NCI-H128 (cell line): ENCODE results near the gene N4BP2L2.

ENCODE experiments used
- DNase-seq: peaks from one replicate; lab custom pipeline; 2025; ENCODE audit not compliant: unreplicated experiment; lab: John Stamatoyannopoulos, UW

The N4BP2L2 gene

DNA sequence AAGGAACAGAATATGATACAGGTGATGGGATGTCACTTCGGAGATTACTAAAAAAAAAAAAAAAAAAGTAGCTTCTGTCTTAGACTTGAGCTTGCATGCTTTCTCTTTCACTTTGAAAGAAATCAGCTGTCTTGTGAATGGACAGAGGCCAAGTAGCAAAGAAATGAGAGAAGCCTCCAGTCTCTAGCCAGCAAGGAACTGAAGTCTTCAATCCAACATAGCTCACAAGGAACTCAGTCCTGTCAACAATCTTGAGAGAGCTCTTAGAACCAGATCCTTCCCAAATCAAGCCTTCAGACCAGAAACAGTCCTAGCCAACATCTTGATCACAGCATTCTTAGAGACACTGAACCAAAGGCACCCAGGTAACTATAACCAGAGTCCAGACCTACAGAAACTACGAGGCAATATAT lies 7.7 kb downstream of the N4BP2L2 start:
- DNase-seq = no peak

DNA sequence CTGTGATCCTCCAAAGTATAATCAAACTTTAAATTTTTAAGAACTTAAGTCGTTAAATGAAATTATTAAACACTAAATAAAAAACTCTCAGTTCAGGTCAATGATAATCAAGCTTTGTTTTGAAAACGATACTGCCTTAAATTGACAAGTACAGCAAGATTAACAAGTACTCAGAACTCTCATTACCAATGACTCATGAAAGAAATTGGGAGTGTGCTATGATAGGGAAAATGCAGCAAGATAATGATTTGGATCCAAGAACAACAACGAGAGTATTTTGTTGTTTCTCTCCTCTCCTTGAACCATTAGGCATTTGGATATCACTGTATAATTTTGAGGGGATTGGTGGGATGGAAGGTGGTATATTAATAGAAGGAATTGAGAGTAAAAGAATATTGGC lies 10.2 kb downstream of the N4BP2L2 start:
- no peak for DNase-seq

DNA sequence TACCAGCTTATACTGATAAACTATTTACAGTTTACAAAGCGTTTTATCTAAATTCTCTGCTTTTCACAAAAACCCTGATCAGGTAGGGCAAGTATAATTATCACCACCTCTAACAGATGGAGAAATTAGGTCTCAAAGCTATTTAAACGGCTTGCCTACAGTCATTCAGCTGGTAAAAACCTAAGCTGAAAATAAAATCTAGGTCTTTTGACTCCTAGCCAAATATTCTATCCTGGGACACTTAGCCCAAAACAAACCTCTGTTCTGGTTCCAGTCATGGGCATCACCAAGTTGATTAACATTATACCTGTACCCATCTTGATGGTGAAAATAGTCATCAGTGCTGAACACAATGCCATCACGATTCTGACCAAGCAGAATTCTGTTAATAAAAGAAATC lies 11.4 kb downstream of the N4BP2L2 start:
- no peak for DNase-seq

DNA sequence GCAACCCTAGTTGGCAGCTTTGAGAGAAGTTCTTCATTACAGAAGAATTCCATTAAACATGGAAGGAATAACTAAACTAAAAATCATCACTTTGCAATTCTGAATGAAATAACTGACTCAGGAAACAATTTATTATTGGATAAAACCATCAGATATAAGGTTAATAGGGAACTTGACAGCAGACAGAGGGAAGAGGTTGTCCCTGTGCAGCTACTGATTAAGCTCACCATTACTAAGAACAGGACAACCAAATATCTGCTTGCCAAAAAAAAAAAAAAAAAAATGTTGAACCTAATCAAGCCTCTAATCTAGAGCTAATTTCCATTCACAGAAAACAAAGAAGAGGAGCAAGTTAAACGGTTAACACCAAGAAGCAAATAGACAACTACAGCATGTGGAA lies 12.8 kb downstream of the N4BP2L2 start:
- DNase-seq = no peak

DNA sequence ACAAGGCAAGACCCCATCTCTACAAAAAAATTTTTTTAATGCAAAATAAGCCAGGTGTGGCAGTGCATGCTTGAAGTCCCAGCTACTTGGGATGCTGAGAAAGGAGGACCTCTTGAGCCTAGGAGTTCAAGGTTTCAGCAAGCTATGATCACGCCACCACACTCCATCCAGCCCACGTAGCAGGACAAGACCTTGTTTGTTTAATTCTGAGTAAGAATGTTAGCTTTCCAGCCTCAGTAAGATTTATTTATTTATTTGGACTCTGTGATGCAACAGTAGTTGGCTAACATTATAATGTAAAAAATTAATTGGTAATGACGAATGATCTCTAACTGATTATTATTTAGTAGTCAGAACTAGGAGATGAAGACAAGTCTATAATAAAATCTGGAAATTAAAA lies 23.3 kb downstream of the N4BP2L2 start:
- DNase-seq = no peak

DNA sequence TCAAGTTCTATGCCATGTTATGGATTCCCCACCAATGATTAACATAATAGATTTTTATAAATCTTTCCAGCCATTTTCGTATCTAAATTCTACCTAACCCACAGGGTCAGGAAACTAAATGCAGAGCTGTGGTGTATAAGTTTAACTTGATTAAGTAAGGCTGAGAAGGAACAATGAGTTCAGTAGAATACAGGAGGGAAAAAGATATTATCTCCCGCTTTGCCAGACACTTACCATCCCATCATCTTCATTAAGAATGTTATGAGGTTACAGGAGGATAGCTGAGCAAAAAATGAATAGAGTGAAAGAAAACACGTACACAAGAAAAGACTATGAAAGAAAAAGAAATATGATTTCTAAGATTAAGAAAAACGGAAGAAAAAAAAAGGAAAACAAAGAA lies 27.1 kb downstream of the N4BP2L2 start:
- DNase-seq = no peak

DNA sequence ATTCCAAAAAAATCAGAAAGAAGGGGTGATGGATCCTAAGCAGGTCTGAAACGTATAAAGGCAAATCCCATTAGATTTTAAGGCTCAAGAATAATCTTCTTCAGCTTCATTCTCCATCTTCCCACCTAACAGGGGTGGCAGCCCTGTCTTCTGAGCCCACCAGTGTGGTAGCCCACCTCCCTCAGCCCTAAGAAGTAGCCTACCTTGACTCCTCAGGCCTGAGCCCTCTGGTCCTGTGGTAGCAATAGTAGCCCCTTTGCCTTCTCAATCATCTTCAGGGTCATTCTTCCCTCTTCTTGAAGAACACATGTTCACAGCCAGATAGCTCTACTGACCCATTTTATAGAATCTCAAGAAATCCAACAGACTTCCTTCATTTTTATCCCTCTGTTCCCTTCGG lies 33.7 kb downstream of the N4BP2L2 start:
- DNase-seq = no peak

DNA sequence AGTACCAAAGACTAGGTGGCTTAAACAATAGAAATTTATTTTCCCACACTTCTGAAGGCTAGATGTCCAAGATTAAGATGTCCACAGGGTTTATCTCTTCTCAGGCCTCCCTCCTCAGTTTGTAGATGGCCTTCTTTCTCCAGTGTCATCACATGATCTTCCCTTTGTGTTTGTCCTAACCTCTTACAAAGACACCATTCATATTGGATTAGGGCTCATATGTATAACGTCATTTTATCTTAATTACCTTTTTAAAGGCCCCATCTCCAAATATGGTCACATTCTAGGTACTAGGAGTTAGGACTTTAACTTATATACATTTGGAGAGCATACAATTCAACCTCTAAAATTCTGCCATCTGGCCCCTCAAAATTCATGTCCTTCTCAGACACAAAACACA lies 34.3 kb downstream of the N4BP2L2 start:
- DNase-seq = no peak

DNA sequence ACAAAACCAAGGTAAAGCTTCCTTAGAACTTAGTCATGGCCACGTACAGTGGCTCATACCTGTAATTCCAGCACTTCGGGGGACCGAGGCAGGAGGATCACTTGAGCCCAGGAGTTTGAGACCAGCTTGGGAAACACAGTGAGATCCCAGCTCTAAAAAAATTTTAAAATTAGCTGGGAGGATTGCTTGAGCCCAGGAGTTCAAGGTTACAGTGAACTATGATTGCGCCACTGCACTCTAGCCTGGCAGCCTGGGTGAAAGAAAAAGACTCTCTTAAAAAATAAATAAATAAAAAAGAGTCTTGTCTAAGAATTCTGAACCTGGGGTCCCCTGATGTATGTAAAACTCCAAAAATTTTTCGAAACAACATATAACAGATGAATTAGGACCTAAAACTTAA lies 34.9 kb downstream of the N4BP2L2 start:
- DNase-seq = no peak

DNA sequence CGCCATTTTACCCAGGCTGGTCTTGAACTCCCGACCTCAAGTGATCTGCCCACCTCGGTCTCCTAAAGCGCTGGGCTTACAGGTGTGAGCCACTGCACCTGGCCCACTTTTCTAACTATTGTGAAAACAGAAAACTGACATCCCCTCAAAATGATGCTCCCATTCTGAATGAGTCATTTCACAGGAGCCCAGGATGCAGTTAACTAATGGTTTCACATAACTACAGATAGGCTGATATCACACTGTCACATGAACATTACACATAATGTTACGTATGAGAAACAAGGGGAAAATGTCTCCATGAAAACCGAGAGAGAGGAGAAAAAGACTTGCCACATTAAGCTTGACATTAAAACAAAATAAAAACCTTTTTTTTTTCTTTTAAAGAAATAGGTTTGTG lies 37.5 kb downstream of the N4BP2L2 start:
- DNase-seq = no peak

DNA sequence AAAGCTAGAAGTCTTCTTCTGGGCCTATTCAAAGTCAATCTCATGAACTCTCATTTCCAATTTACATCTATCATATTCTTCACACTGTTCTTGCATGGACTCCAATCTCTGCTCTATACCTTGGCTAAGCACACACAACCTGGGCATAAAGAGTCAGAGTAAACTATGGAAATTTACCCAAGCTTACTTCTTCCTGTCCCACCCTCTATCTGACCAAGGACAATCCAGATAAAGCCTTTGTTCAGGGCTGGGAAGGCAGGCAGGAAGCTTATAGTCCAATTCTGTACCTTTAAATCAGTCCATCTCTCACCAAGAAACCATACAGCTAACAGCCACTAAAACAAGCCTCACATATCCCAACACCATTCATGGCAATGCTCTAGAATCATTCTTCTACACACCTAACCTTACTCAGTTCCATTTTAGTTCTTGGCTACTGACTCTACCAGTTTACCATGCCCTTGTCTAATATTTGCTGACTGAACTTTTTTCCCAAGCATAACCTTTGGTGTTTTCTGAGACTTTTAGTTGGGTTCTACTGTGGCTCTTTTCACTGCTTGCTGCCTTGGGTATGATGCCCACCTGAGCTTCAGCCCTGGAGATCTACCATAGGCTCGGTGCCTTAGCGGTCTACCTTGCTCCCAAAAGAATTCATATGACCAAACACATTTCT lies 38.9 kb downstream of the N4BP2L2 start:
- no peak for DNase-seq

DNA sequence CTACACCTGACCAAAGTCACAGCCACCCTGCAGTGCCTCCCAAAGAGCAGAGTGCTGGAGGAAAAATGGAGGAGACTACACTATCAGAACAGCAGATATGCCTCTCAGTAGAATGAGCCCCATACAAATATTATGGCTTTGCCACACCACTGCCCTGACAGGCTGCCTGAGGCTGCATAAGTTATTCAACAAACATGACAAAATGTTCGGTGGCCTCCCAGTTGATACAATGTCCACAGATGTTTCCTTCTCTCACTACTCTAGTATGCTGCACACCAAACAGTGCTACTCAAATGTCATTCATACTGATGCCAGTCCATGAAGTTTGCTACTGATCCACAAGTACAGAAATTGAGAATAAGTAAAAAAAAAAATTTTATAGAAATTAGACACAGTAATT lies 41.0 kb downstream of the N4BP2L2 start:
- no peak for DNase-seq

DNA sequence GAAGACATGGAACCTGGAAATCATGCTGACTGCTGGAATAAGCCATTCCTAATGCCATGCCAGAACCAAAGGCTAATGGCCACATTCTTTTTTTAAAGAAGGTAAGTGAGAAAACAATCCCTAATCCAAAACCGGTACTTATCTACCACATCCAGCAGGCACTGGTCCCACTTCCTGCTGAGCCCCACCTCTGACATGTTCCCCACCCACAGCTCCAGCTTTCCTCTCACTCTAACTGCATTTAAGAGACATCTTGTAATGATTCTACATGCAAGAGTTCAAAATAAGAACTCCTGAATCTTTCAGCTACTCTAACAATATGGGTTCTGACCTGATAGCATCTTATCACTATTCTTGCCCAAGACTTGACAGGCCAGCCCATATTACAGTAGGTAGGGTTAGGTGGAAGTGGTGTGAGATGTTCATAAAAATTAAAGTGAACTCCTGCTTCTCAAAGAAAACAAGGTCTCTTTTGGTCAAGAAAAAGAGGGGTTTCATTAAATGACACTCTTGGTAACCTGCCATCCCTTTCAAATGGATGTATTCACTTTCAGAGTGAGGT lies 41.9 kb downstream of the N4BP2L2 start:
- DNase-seq = no peak

DNA sequence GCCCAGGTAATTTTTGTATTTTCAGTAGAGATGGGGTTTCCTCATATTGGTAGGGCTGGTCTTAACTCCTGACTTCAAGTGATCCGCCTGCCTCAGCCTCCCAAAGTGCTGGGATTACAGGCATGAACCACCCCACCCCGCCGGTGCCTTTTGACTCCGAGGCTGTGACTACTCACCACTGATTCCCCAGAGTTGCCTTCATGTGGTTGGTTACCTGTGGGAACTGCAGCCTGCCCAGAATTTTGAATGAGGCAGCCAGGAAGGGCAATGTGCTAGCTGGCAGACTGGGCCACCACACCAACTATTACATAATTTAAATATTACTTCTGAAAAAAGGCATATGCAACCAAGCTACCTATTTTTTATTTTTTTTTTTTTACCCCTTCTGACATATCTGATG lies 42.8 kb downstream of the N4BP2L2 start:
- DNase-seq = no peak

DNA sequence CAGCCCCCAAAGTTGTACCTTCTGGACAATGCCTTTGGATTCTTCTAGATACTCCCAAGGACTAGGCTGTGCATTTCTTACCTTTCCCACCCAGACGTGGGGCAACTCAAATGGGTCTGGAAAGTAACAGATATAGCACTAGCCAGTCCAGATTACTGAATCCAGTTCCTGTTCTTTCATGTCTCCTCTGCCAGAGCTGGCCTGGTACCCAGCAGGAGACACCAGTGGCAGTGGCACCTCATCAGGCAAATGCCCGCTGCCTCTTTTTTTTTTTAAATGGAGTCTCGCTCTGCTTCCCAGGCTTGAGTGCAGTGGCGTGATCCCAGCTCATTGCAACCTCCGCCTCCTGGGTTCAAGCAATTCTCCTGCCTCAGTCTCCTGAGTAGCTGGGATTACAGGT lies 43.2 kb downstream of the N4BP2L2 start:
- no peak for DNase-seq

DNA sequence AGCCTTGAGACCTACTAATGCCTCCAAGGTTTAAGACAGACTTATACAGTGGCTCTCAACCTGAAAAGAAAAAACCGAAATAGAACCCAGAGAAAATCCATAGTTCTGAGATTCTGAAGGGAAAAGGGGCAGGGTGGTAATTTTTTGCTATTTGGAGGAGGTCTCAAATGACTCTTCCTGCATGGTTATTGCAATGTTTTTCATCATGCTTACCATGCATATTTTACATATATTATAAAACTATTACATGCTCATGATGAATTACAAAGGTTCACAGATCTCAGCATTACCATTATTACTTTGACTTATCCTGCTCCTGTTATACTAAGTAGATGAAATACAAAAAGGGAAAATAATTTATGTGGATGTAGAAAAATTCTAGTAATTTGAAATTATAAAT lies 47.6 kb downstream of the N4BP2L2 start:
- no peak for DNase-seq

DNA sequence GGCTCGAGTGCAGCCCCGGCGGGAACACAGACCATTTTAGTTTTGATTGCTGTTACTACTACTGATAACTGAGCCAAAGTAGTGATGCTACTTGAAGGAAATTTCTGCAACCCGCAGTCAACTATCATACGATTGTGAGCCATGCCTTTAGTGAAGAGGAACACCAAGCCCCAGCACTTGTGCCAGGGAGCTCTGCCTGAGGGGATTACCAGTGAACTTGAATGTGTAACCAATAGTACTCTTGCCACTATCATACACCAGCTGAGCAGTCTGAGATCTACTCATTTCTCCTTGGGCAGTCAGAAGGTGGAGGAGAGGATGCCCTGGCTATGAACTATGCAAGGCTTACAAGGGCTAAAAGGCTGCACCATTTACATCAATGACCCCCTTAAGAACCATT lies 61.7 kb downstream of the N4BP2L2 start:
- no peak for DNase-seq

DNA sequence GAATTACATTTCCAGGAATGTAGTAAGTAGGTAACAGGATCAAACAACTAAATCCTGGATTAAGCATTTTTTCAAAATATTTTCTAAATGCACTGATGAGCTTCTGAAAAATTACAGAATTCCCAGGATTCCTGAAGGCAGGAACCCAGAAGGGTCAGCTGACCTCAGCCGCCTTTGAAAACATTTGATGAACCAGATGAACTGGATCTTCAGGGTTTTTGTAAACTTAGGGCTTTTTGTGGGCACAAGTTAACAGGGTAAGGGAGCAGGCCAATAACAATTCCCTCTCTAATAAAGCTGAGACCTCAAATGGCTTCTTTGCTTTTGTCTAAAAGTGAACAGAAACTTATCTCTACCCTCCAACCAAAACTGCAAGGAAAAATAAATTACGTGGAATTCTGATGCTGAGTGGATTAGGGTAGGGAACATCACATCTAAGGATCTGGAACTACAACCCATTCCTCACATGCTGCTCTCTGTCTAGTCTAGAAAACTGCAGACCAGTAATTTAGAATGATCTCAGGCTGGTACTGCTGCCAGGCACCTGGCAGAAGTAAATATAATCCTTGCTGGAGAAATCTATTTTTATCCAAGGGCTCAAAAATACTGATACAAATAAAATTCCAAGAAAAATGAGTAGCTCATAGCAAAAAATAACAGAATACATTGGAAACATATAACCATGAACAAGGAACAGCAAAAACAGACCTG lies 62.4 kb downstream of the N4BP2L2 start:
- DNase-seq = no peak

DNA sequence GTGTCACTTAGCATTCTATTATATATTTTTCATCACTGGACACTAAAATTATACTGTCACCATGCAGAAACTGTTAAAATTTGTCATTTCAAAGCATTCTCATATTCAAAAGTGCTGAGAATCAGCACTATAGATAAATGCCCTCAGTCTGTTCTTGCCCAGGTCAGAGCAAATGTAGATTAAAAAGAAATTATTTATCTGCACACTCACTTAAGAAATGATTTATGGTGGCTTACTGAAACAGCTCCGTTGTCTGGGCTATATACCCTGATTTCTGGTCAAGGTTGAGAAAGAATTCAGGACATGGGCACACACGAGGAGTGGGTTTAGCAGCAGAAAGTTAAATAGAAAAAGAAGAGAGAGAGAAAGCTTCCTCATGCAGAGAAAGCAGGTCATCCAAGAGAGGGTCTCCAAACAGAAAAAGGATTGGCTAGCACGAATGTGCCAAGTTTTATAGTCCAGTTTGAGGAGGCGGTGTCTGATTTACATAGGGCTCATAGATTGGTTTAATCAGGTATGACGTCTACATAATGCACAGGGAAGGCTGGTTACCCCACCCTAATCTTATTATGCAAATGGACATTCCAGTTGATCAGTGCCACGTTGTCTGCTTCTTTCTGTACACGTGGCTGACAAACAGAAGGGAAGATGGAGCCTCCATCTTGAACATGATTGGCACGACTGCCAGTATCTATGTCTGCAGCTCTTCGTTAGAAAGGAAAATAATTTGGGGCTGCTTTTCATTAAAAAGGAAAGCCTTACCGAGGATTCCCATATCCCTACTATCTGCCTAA lies 63.4 kb downstream of the N4BP2L2 start:
- no peak for DNase-seq

DNA sequence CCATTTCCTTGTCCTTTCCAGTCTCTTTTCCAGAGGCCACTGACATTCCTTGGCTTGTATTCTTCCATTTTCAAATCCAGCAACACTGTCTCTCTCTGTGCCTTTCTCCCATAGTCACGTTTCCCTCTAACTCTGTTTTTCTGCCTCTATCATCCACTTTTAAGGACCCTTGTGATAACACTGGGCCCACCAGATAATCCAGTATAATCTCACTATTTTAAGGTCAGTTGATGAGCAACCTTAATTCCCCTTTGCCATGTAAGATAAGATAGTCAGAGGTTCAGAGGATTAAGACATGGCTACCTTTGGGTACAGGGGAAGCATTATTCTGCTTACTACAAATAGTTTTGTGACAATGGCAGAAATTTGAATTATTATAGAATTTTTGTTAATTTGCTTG lies 64.9 kb downstream of the N4BP2L2 start:
- DNase-seq = no peak

DNA sequence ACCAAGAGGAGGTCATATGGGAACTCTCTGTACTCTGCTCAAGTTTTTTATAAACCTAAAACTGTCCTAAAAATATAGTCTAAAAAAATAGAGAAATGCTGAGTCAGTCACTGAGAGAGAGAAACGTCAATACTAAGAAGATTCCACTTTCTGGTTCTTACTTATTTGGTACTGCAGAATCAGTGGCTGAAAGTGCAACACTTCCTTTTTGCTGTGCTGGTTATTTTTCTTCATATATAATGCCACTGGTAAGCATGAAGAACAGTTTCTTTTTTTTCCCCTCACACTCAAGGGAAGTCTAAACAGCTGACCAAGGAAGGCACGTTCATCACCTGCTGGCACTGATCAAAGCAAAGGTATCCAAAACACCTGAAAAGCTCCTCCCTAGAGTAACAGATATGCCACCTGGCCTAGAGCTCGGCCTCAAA lies 66.4 kb downstream of the N4BP2L2 start:
- no peak for DNase-seq
